GM10266 (cell line): ENCODE data around the gene LNX1.
"Not testable (repeated sequence)": the region's sequence is repeated elsewhere in the genome, so short reads cannot be mapped to it uniquely, and the experiment has no call there.

ENCODE experiments used
- DNase-seq: peaks from one replicate; pipeline ENCODE4 v3.0.0; 2012; ENCODE audit errors: extremely low spot score
- CTCF ChIP-seq: IDR thresholded peaks from 2 replicates; pipeline ENCODE4 v1.5.1; 2012; ENCODE audit warnings: mild to moderate bottlenecking, low read depth; ENCODE audit not compliant: control insufficient read depth, insufficient read depth; ENCODE audit errors: missing control alignments

Gene LNX1

GRCh38 chr4:53419208-53419607 is 172.1 kb downstream of the LNX1 start:
- TF ChIP-seq CTCF, result no peak
- no peak for DNase-seq

DNA sequence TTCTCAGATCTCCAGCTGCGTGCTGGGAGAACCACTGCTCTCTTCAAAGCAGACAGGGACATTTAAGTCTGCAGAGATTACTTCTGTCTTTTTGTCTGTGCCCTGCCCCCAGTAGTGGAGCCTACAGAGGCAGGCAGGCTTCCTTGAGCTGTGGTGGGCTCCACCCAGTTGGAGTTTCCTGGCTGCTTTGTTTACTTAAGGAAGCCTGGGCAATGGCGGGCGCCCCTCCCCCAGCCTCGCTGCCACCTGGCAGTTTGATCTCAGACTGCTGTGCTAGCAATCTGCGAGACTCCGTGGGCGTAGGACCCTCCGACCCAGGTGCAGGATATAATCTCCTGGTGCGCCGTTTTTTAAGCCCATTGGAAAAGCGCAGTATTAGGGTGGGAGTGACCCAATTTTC is 181.8 kb downstream of the LNX1 start:
- DNase-seq, result not testable (repeated sequence)
